GM18870 (cell line): ENCODE measurements around the gene B3GLCT.

Experiments
- ATAC-seq: cut with Tn5 transposase; IDR thresholded peaks from one replicate; pipeline ENCODE4 v1.9.1; 2021; ENCODE audit warnings: moderate library complexity; ENCODE audit not compliant: unreplicated experiment

Gene B3GLCT

GRCh38 chr13:31267126-31267784, 67.5 kb downstream of the B3GLCT start:
- ATAC-seq: no peak

- no peak for ATAC-seq
Observed at GRCh38 chr13:31274390-31274789, 74.6 kb downstream of the B3GLCT start.

GRCh38 chr13:31276421-31276820, 76.6 kb downstream of the B3GLCT start:
- no peak for ATAC-seq

GRCh38 chr13:31278869-31279268, 79.1 kb downstream of the B3GLCT start:
- no peak for ATAC-seq

DNA sequence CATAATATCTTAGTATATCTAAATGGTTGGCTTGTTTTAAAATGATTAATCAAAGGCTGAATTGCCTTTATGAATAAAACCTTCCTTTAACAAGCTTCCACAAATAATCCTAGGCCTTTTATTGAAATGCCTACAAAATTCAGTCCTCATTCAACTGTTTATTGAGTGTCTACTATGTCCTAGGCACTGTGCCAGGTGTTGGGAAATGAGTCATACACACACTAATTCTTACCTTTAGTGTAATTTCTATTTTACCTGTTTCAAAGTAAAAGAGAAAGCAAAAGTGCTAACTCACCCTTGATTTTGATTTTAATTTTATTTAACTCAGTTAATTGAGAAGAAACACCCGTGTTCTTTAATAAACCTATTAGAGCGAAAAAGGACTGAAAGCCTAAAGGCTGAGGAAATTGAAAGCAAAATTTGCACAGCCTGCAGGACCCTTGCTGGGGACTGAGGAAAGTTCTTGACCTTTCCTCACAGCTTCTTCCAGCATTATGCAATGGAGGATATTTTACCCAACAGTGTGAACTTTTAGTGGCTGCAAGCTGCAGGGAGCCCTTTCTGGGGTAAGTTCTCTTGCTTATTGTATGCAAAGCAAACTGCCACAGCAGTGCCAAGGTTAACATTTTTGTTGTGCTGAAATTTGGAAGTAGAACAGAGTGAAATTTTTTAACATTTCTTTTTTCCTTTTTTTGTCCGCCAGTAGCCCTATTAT, 83.1 kb downstream of the B3GLCT start:
- ATAC-seq: no peak

DNA sequence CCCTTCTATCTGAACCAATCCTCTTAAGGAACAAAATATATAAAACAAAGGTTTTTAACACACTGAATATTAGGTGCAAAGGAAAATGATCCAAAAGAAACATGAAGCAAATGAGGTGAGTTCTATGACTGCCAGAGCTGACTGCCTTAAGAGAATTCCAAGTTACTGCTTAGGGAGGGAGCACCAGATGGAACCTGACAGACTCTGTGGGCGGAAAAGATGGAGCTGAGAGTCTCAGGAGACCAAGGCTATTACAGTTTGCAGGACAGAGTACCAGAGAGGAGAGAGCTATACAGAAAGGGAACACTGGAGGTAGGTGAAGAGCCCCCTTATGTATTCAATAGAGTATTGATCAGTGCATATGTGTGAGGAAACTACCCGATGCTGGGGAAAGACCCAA, 87.2 kb downstream of the B3GLCT start:
- ATAC-seq: no peak

DNA sequence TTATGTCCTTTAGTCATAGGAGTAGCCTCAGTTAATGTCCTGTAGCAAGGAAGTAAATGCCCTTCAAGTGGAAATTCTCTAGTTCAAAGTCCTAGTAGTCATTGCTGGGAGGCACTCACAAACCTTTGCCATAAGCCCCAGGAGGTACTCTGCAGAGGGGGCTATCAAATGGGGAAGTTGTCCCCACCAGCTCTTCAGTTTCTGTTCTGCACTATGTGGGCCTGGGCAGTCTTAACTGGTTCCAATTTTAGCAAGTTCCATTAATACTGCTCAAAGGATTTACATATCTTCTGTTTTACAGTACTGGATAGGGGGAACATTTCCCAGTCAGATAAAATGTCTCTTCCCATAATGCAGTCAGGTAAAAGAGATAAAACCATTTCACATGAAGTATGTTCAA, 101.3 kb downstream of the B3GLCT start:
- ATAC-seq: no peak

DNA sequence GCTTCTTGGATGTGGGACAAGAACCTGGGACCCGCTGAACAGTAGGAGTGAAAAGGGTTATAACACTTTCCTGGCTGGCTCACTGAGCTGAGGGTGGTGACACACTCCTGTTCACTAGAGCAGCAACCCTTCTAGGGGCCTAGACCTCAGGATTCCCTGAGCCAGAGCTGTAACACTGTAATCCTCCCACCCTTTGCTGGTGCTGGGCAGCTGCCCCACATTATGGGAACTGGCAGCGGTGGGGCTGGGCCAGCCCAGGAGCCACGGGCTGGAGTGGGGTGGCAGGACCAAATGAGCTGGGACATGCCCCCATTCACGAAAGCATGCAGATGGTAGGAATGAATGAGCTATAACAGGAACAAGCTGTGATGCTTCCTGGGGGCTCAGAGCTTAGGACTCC, 110.6 kb downstream of the B3GLCT start:
- no peak for ATAC-seq

GRCh38 chr13:31310786-31311185, 111.0 kb downstream of the B3GLCT start:
- ATAC-seq: no peak

DNA sequence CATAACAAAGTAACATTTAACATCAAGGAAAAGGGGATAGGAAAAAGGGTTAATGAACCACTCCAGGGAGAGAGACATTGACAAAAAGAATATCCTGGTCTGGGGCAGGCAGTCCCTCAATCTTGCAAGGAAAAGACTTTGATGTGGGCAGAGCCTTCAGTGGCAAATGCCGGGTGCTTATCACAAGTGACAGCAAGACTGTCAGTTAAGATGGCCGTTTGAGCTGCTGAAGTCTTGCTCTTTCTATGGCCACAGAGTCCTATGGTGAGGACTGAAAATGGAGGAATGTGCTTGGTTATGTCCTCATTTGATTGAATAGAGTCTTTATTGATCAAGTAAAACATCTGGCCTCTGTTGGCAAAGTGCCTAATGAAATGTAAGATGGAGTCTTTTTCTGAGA, 112.1 kb downstream of the B3GLCT start:
- no peak for ATAC-seq

- no peak for ATAC-seq
Observed at GRCh38 chr13:31314961-31315360, 115.2 kb downstream of the B3GLCT start.

- ATAC-seq: no peak
Observed at GRCh38 chr13:31320946-31321345, 121.2 kb downstream of the B3GLCT start.

GRCh38 chr13:31321457-31321856, 121.7 kb downstream of the B3GLCT start:
- ATAC-seq: no peak

DNA sequence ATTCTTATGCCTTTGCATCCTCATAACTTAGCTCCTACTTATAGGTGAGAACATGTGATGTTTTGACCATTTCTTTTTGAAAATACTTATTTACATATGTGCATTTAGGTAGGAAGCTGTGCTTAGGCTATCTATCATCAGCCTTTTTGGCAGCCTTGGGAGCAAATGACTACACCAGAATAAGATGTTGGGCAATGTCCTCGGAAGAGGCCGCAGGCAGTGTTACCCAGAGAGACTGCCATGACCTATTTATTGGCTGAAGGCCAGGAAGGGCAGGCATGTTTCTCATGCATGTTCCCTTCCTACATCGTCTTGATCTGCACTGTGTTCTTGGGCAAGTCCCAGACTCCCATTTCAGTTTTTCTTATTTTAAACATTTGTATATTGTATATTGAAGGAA, 122.3 kb downstream of the B3GLCT start:
- ATAC-seq: no peak

DNA sequence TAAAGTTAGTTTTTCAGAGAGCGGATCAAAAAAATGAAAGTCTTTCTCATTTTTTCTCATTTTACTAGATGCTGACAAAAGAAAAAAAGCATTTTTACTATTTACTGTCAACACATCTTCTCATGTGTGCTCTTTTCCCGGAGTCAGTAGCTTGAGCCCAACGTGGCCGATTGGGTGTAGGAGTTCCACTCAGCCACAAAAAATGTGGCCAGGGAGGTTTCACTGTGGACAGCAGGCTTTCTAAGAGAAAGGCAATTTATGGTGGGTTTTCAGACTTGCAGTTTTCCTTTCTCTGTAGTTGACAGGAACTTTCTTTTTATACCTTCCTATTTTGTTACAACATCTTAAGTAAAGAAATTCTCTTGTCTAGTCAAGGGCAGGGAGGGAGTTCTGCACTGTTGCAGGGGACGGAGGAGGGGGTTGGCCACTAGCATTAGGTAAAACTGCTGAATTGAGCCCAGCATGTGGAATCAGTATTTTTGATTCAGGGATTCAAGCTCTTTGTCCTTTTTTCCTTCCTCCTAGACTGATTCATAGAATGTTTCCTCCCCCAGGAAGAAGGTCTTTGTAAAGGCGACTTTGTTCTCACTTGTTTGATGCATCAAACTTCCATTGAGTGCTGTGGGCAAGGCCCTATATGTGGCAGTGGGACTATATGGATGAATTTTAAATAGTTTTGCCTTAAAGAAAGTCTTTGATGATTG, 123.1 kb downstream of the B3GLCT start:
- ATAC-seq: no peak

GRCh38 chr13:31327182-31327860, 127.5 kb downstream of the B3GLCT start:
- ATAC-seq: no peak

DNA sequence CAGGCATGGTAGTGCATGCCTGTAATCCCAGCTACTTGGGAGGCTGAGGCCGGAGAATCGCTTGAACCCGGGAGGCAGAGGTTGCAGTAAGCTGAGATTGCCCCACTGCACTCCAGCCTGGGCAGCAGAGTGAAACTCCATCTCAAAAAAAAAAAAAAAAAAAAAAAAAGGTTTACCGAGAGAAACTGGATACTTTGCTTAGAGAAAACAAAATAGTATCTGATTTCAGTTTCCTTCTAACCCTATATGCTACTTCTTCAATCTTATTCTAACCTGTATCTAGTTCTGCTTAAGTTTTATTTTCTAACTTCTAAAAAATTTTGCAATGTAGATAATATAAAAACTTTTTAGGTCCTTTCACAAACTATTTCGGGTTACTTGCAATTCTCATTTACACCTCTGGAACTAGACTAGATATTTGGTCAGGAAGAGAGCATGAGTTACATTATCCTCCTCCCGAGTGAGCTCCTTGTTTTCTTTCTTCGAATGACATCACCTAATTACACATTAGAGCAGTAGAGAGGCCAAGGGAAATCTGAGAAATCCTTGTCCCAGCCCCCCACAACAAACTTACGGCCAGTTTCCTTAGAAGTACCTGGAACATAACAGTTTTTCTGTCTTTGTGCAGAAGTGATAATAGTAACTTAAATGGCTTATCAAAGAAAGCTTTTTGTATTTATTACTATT, 128.9 kb downstream of the B3GLCT start:
- ATAC-seq: no peak

GRCh38 chr13:31330236-31330635, 130.5 kb downstream of the B3GLCT start:
- no peak for ATAC-seq

DNA sequence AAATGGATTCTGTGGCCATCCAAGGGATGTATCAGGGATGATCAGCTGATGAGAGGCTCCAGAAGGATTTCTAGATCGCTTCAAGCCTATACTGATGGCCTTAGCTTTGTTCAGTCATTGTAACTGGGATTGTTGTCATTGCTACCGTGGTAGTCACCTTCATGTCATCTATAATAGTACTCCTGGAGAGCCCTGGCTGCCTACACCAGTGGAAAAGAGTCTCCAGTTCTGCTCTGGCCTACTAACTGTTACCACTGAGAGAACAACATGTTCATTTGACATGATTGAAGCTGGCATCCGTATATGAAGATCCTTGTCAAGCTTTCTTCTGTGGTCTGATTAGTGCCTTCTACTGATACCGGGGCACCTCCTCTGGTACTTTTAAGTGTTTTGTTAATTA, 131.3 kb downstream of the B3GLCT start:
- ATAC-seq: no peak

DNA sequence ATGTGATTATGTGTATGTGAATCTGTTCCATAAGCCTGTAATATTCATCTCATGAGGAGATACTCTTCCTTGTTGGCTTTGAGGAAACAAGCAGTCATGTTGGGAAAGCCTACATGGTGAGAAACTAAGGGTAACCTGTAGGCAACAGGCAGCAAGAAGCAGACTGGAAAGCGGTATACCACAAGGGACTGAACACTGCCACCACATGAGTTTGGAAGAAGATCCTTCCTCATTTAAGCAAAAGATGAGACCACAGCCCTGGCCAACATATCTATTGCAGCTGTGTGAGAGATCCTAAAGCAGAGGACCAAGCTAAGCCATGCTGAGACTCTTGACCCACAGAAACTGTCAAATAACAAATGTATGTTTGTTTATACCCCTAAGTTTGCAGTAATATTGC, 134.8 kb downstream of the B3GLCT start:
- ATAC-seq: no peak

GRCh38 chr13:31334994-31335557, 135.3 kb downstream of the B3GLCT start:
- no peak for ATAC-seq
